ENCODE data around the gene TLCD5.

The TLCD5 gene

GRCh38 chr11:120324932-120325810 lies at the start of gene TLCD5:
TSS of gene TLCD5 (plus strand) at chr11:120325299. CDS start at chr11:120327442, 2,143 bp downstream.
- DNase-seq: peak in 1 of 2 donors; percentile 22

- DNase-seq: no peak
Measured at GRCh38 chr11:120279502-120279901, 45.6 kb upstream of the TLCD5 start.

- no peak for DNase-seq
Measured at GRCh38 chr11:120280600-120281051, 44.5 kb upstream of the TLCD5 start.

GRCh38 chr11:120281143-120281795 lies 43.8 kb upstream of the TLCD5 start:
- DNase-seq: no peak

- no peak for DNase-seq
Measured at GRCh38 chr11:120283124-120283523, 42.0 kb upstream of the TLCD5 start.

GRCh38 chr11:120284272-120284671 lies 40.8 kb upstream of the TLCD5 start:
- no peak for DNase-seq

GRCh38 chr11:120285256-120285655 lies 39.8 kb upstream of the TLCD5 start:
- no peak for DNase-seq

GRCh38 chr11:120288021-120288420 lies 37.1 kb upstream of the TLCD5 start:
- DNase-seq: no peak

GRCh38 chr11:120289426-120289825 lies 35.7 kb upstream of the TLCD5 start:
- no peak for DNase-seq

GRCh38 chr11:120290956-120291355 lies 34.1 kb upstream of the TLCD5 start:
- no peak for DNase-seq

GRCh38 chr11:120293038-120293800 lies 31.9 kb upstream of the TLCD5 start:
- no peak for DNase-seq

GRCh38 chr11:120294096-120294495 lies 31.0 kb upstream of the TLCD5 start:
- DNase-seq: no peak

- no peak for DNase-seq
Measured at GRCh38 chr11:120295099-120295498, 30.0 kb upstream of the TLCD5 start.

- DNase-seq: no peak
Measured at GRCh38 chr11:120296554-120296953, 28.5 kb upstream of the TLCD5 start.

GRCh38 chr11:120298461-120298860 lies 26.6 kb upstream of the TLCD5 start:
- no peak for DNase-seq

GRCh38 chr11:120302001-120302805 lies 22.9 kb upstream of the TLCD5 start:
- DNase-seq: no peak

GRCh38 chr11:120303004-120303637 lies 22.0 kb upstream of the TLCD5 start:
- peak; percentile 42 to 56 for DNase-seq

GRCh38 chr11:120304526-120304925 lies 20.6 kb upstream of the TLCD5 start:
- no peak for DNase-seq

GRCh38 chr11:120305286-120305685 lies 19.8 kb upstream of the TLCD5 start:
- no peak for DNase-seq

GRCh38 chr11:120306519-120307242 lies 18.4 kb upstream of the TLCD5 start:
- no peak for DNase-seq

- no peak for DNase-seq
Measured at GRCh38 chr11:120307476-120307875, 17.6 kb upstream of the TLCD5 start.

Measured in CD4-positive, alpha-beta T cell treated with Interleukin-4 for 1 hour (primary cell).